Measurements from ENCODE around the gene DNAJC15. TPM values are rescaled to one million over a fixed set of nuclear protein-coding genes. Genes with fewer than 3 reads are reported as not detected.
A peak's percentile ranks its signal among the peaks of the same experiment; 100 is the strongest.

The DNAJC15 gene
- total and polyA plus RNA-seq, 5 donors from 2014 or later = 12.6 to 36.5 (median 22.5) TPM

- no peak for ATAC-seq (ENCODE audit: low read depth in 2 of 2)
- Mint-ChIP-seq H3K36me3 (no peaks in the 10 kb centered on the region), H3K4me3 (no peak overlapping the region)
Observed at GRCh38 chr13:43119206-43119605, 95.8 kb downstream of the DNAJC15 start.

GRCh38 chr13:43122791-43123190 lies 99.4 kb downstream of the DNAJC15 start:
- H3K27me3 Mint-ChIP-seq = peaks cover 13% of the 10 kb centered on the region

More at GRCh38 chr13:43119206-43119605, 95.8 kb downstream of the DNAJC15 start:
- no peak overlapping the region for H3K4me3 ChIP-seq (ENCODE audit: low read depth, low read length)
- H3K9me3 ChIP-seq (ENCODE audit: control insufficient read depth in 2 of 2, low read length in 2 of 2) = no peaks in the 10 kb centered on the region
- H3K9me3 Mint-ChIP-seq = no peaks in the 10 kb centered on the region
- peaks cover 8% of the 10 kb centered on the region for H3K27me3 Mint-ChIP-seq
- H3K27ac ChIP-seq (ENCODE audit: insufficient read depth, low read length, poor library complexity, severe bottlenecking) = no peak overlapping the region
- H3K4me1 Mint-ChIP-seq = no peaks in the 10 kb centered on the region
- no peaks in the 10 kb centered on the region for H3K36me3 ChIP-seq (ENCODE audit: control insufficient read depth, insufficient read depth, low read length)
- no peaks in the 10 kb centered on the region for H3K4me1 ChIP-seq (ENCODE audit: control insufficient read depth, insufficient read depth, low read length, poor library complexity, severe bottlenecking)
- no peaks in the 10 kb centered on the region for H3K27me3 ChIP-seq (ENCODE audit: control insufficient read depth, insufficient read depth, low read length)
- no peak overlapping the region for H3K27ac Mint-ChIP-seq
- DNase-seq = no peak

GRCh38 chr13:43123856-43124255 lies 100.5 kb downstream of the DNAJC15 start:
- Mint-ChIP-seq H3K27ac (no peak overlapping the region), H3K4me1 (peaks cover 0 to 13% (median 6%) of the 10 kb centered on the region in 4 donors), H3K9me3 (no peaks in the 10 kb centered on the region), H3K36me3 (no peaks in the 10 kb centered on the region), H3K27me3 (peaks cover 7% of the 10 kb centered on the region), H3K4me3 (no peak overlapping the region)
- ATAC-seq (ENCODE audit: low read depth in 2 of 2) = no peak
- H3K27me3 ChIP-seq (ENCODE audit: control insufficient read depth, insufficient read depth, low read length) = no peaks in the 10 kb centered on the region
- H3K4me1 ChIP-seq (ENCODE audit: control insufficient read depth, insufficient read depth, low read length, poor library complexity, severe bottlenecking) = peaks cover 3% of the 10 kb centered on the region
- no peaks in the 10 kb centered on the region for H3K9me3 ChIP-seq (ENCODE audit: control insufficient read depth in 2 of 2, low read length in 2 of 2)
- H3K4me3 ChIP-seq (ENCODE audit: low read depth, low read length) = no peak overlapping the region
- H3K27ac ChIP-seq (ENCODE audit: insufficient read depth, low read length, poor library complexity, severe bottlenecking) = no peak overlapping the region
- H3K36me3 ChIP-seq (ENCODE audit: control insufficient read depth, insufficient read depth, low read length) = no peaks in the 10 kb centered on the region
- DNase-seq = no peak

More at GRCh38 chr13:43122791-43123190, 99.4 kb downstream of the DNAJC15 start:
- H3K36me3 ChIP-seq (ENCODE audit: control insufficient read depth, insufficient read depth, low read length) = no peaks in the 10 kb centered on the region
- H3K4me1 ChIP-seq (ENCODE audit: control insufficient read depth, insufficient read depth, low read length, poor library complexity, severe bottlenecking) = peaks cover 1% of the 10 kb centered on the region
- no peak overlapping the region for H3K4me3 ChIP-seq (ENCODE audit: low read depth, low read length)
- no peak for ATAC-seq (ENCODE audit: low read depth in 2 of 2)
- Mint-ChIP-seq H3K4me1 (peaks cover 0 to 5% (median 2%) of the 10 kb centered on the region in 4 donors), H3K36me3 (no peaks in the 10 kb centered on the region), H3K9me3 (no peaks in the 10 kb centered on the region), H3K27ac (no peak overlapping the region), H3K4me3 (no peak overlapping the region)
- H3K27ac ChIP-seq (ENCODE audit: insufficient read depth, low read length, poor library complexity, severe bottlenecking) = no peak overlapping the region
- H3K27me3 ChIP-seq (ENCODE audit: control insufficient read depth, insufficient read depth, low read length) = no peaks in the 10 kb centered on the region
- DNase-seq = no peak
- H3K9me3 ChIP-seq (ENCODE audit: control insufficient read depth in 2 of 2, low read length in 2 of 2) = no peaks in the 10 kb centered on the region

- no peaks in the 10 kb centered on the region for H3K9me3 Mint-ChIP-seq
- no peaks in the 10 kb centered on the region for H3K9me3 ChIP-seq (ENCODE audit: control insufficient read depth in 2 of 2, low read length in 2 of 2)
- H3K4me1 Mint-ChIP-seq = peaks cover 0 to 13% (median 6%) of the 10 kb centered on the region in 4 donors
- no peaks in the 10 kb centered on the region for H3K36me3 Mint-ChIP-seq
- no peak for ATAC-seq (ENCODE audit: low read depth in 2 of 2)
- no peaks in the 10 kb centered on the region for H3K27me3 ChIP-seq (ENCODE audit: control insufficient read depth, insufficient read depth, low read length)
- no peaks in the 10 kb centered on the region for H3K36me3 ChIP-seq (ENCODE audit: control insufficient read depth, insufficient read depth, low read length)
- H3K4me1 ChIP-seq (ENCODE audit: control insufficient read depth, insufficient read depth, low read length, poor library complexity, severe bottlenecking) = peaks cover 3% of the 10 kb centered on the region
- no peak overlapping the region for H3K27ac Mint-ChIP-seq
- no peak for DNase-seq
- no peak overlapping the region for H3K4me3 Mint-ChIP-seq
- H3K27me3 Mint-ChIP-seq = peaks cover 5% of the 10 kb centered on the region
- no peak overlapping the region for H3K4me3 ChIP-seq (ENCODE audit: low read depth, low read length)
- H3K27ac ChIP-seq (ENCODE audit: insufficient read depth, low read length, poor library complexity, severe bottlenecking) = no peak overlapping the region
Observed at GRCh38 chr13:43124490-43124889, 101.1 kb downstream of the DNAJC15 start.

DNA sequence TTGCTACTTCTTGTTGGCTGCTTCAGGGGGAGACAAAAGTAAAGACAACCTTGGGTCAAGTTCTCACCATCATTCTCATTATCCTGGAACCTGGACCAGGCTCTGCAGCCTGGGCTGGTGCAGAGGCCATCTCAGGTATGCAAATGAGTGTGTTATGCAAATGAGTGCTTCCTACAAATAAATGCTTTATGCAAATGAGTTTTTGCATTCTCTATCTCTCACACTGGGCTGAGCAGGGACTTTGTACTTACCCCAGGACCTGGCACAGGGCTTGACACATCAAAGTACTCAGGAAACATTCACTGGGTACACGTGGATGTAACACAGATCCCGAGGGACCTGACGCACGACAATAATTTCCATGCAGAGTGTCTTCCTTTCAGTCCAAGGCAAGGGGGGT lies 103.0 kb downstream of the DNAJC15 start:
- no peak overlapping the region for H3K4me3 Mint-ChIP-seq
- H3K27me3 ChIP-seq (ENCODE audit: control insufficient read depth, insufficient read depth, low read length) = peaks cover 2% of the 10 kb centered on the region
- ATAC-seq (ENCODE audit: low read depth in 2 of 2) (no peak), DNase-seq (no peak)
- no peaks in the 10 kb centered on the region for H3K36me3 Mint-ChIP-seq
- H3K9me3 ChIP-seq (ENCODE audit: control insufficient read depth in 2 of 2, low read length in 2 of 2) = no peaks in the 10 kb centered on the region
- peaks cover 5% of the 10 kb centered on the region for H3K27me3 Mint-ChIP-seq
- H3K9me3 Mint-ChIP-seq = no peaks in the 10 kb centered on the region
- H3K27ac ChIP-seq (ENCODE audit: insufficient read depth, low read length, poor library complexity, severe bottlenecking) = no peak overlapping the region
- no peaks in the 10 kb centered on the region for H3K36me3 ChIP-seq (ENCODE audit: control insufficient read depth, insufficient read depth, low read length)
- H3K4me1 ChIP-seq (ENCODE audit: control insufficient read depth, insufficient read depth, low read length, poor library complexity, severe bottlenecking) = peaks cover 3% of the 10 kb centered on the region
- H3K4me3 ChIP-seq (ENCODE audit: low read depth, low read length) = no peak overlapping the region
- peaks cover 0 to 13% (median 6%) of the 10 kb centered on the region in 4 donors for H3K4me1 Mint-ChIP-seq
- H3K27ac Mint-ChIP-seq = peak overlapping the region in 1 of 3 donors; percentile 75

DNA sequence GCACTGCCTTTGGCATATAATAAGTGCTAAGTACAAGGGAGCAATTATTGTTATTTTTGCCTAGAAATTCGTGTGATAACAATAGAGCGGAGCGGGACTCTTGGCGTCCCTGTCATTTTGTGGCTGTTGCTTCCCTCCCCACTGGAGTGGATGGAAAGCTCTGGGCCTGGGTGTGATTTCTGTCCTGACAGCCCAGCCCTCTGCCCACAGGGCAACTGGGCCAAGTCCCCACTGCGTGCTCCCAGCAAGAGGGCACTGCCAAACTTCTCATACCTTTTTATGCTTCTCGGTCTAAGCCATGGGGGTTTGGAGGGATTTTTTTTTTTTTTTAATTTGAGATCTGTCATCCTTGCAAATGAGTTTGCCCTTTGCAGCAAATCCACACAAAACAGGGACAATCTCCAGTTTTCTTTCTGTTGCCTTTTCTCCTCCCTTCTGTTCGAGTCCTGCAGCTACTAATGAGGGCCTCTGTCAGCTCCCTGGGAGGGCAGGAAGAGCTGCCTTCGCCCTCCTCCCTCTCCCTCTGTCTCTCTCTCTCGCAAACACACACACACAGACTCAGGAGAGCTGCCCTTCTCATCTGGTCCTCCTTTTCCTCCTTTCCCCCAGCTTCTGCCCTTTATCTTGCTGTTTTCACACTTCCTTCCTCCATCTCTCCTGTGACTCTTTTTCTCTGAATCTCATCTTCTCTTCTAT lies 103.9 kb downstream of the DNAJC15 start:
- no peak overlapping the region for H3K4me3 ChIP-seq (ENCODE audit: low read depth, low read length)
- peaks cover 2% of the 10 kb centered on the region for H3K27me3 ChIP-seq (ENCODE audit: control insufficient read depth, insufficient read depth, low read length)
- Mint-ChIP-seq H3K9me3 (no peaks in the 10 kb centered on the region), H3K27me3 (peaks cover 5% of the 10 kb centered on the region), H3K4me1 (peaks cover 0 to 13% (median 6%) of the 10 kb centered on the region in 4 donors), H3K4me3 (no peak overlapping the region), H3K36me3 (no peaks in the 10 kb centered on the region), H3K27ac (peak overlapping the region in 2 of 3 donors; percentile 2 to 48)
- no peaks in the 10 kb centered on the region for H3K36me3 ChIP-seq (ENCODE audit: control insufficient read depth, insufficient read depth, low read length)
- no peak for ATAC-seq (ENCODE audit: low read depth in 2 of 2)
- no peaks in the 10 kb centered on the region for H3K9me3 ChIP-seq (ENCODE audit: control insufficient read depth in 2 of 2, low read length in 2 of 2)
- no peak for DNase-seq
- H3K27ac ChIP-seq (ENCODE audit: insufficient read depth, low read length, poor library complexity, severe bottlenecking) = no peak overlapping the region
- peaks cover 3% of the 10 kb centered on the region for H3K4me1 ChIP-seq (ENCODE audit: control insufficient read depth, insufficient read depth, low read length, poor library complexity, severe bottlenecking)

DNA sequence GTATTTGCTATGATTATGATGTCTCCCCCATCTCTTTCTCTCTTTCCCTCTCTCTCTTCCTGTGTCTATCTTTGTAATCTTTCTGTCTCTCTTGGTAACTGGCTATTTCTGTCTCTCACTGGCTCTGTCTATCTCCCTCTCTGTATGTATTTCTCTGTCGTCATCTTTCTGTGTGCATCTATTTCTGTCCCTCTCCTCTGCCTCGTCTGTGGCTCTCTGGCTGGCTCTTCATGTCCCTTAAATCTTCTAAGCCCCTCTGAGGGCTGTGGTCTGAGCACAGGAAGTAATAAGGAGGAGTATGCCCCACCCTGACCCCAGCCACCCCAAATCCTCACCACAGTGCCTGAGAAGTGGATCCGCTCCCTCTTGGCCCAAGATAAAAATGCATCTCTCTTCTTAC lies 104.4 kb downstream of the DNAJC15 start:
- H3K27ac ChIP-seq (ENCODE audit: insufficient read depth, low read length, poor library complexity, severe bottlenecking) = no peak overlapping the region
- H3K9me3 ChIP-seq (ENCODE audit: control insufficient read depth in 2 of 2, low read length in 2 of 2) = no peaks in the 10 kb centered on the region
- H3K27me3 ChIP-seq (ENCODE audit: control insufficient read depth, insufficient read depth, low read length) = peaks cover 2% of the 10 kb centered on the region
- H3K4me1 ChIP-seq (ENCODE audit: control insufficient read depth, insufficient read depth, low read length, poor library complexity, severe bottlenecking) = peaks cover 3% of the 10 kb centered on the region
- H3K4me1 Mint-ChIP-seq = peaks cover 0 to 13% (median 6%) of the 10 kb centered on the region in 4 donors
- peaks cover 5% of the 10 kb centered on the region for H3K27me3 Mint-ChIP-seq
- no peak for DNase-seq
- ATAC-seq (ENCODE audit: low read depth in 2 of 2) = no peak
- H3K9me3 Mint-ChIP-seq = no peaks in the 10 kb centered on the region
- no peaks in the 10 kb centered on the region for H3K36me3 ChIP-seq (ENCODE audit: control insufficient read depth, insufficient read depth, low read length)
- no peak overlapping the region for H3K4me3 ChIP-seq (ENCODE audit: low read depth, low read length)
- no peaks in the 10 kb centered on the region for H3K36me3 Mint-ChIP-seq
- no peak overlapping the region for H3K4me3 Mint-ChIP-seq
- peak overlapping the region; percentile 0 to 48 (median 2) for H3K27ac Mint-ChIP-seq

GRCh38 chr13:43128504-43128961 lies 105.1 kb downstream of the DNAJC15 start:
- Histone ChIP-seq H3K9me3 (ENCODE audit: control insufficient read depth in 2 of 2, low read length in 2 of 2) (no peaks in the 10 kb centered on the region), H3K4me3 (ENCODE audit: low read depth, low read length) (no peak overlapping the region), H3K4me1 (ENCODE audit: control insufficient read depth, insufficient read depth, low read length, poor library complexity, severe bottlenecking) (peaks cover 3% of the 10 kb centered on the region), H3K27ac (ENCODE audit: insufficient read depth, low read length, poor library complexity, severe bottlenecking) (no peak overlapping the region), H3K36me3 (ENCODE audit: control insufficient read depth, insufficient read depth, low read length) (no peaks in the 10 kb centered on the region), H3K27me3 (ENCODE audit: control insufficient read depth, insufficient read depth, low read length) (peaks cover 2% of the 10 kb centered on the region)
- ATAC-seq (ENCODE audit: low read depth in 2 of 2) (no peak), DNase-seq (no peak)
- Mint-ChIP-seq H3K27ac (peak overlapping the region in 1 of 3 donors; percentile 32), H3K9me3 (no peaks in the 10 kb centered on the region), H3K27me3 (peaks cover 6% of the 10 kb centered on the region), H3K4me3 (no peak overlapping the region), H3K36me3 (no peaks in the 10 kb centered on the region), H3K4me1 (peaks cover 0 to 13% (median 6%) of the 10 kb centered on the region in 4 donors)
